Nephron progenitor cell (in vitro differentiated cells): ENCODE data around the gene XPO4.
"Not testable (repeated sequence)": the region's sequence is repeated elsewhere in the genome, so short reads cannot be mapped to it uniquely, and the experiment has no call there.

Experiments
- DNase-seq: peaks from one replicate; pipeline ENCODE4 v3.0.0; 2021
- H3K27ac Mint-ChIP-seq: 2 replicates; pipeline ENCODE4 v1.8.0; 2021; ENCODE audit warnings: mild to moderate bottlenecking, moderate library complexity, mixed read lengths
- H3K27me3 Mint-ChIP-seq: 2 replicates; pipeline ENCODE4 v1.8.0; 2021; ENCODE audit warnings: mild to moderate bottlenecking, low read depth, mixed read lengths; ENCODE audit not compliant: poor library complexity
- H3K36me3 Mint-ChIP-seq: 2 replicates; pipeline ENCODE4 v1.8.0; 2021; ENCODE audit warnings: low read depth, mixed read lengths
- H3K4me1 Mint-ChIP-seq: 2 replicates; pipeline ENCODE4 v1.8.0; 2021; ENCODE audit warnings: mixed read lengths
- H3K4me3 Mint-ChIP-seq: 2 replicates; pipeline ENCODE4 v1.8.0; 2021; ENCODE audit warnings: mild to moderate bottlenecking, moderate library complexity, mixed read lengths
- H3K9me3 Mint-ChIP-seq: 2 replicates; pipeline ENCODE4 v1.8.0; 2021; ENCODE audit warnings: mild to moderate bottlenecking, moderate library complexity, mixed read lengths
- CTCF ChIP-seq: fragments of 200-600 bp; sonication (generic); IDR thresholded peaks from 2 replicates; pipeline ENCODE4 v1.5.0; 2021; ENCODE audit warnings: antibody characterized with exemption

XPO4 gene

GRCh38 chr13:20921572-20921971, 19.0 kb upstream of the XPO4 start:
- H3K36me3 Mint-ChIP-seq = no peaks in the 10 kb centered on the region
- H3K4me3 Mint-ChIP-seq = no peak overlapping the region
- H3K27me3 Mint-ChIP-seq = peaks cover 13% of the 10 kb centered on the region
- no peaks in the 10 kb centered on the region for H3K9me3 Mint-ChIP-seq
- TF ChIP-seq CTCF = no peak
- peak overlapping the region; percentile 48 for H3K27ac Mint-ChIP-seq
- DNase-seq = no peak
- H3K4me1 Mint-ChIP-seq = no peaks in the 10 kb centered on the region

GRCh38 chr13:20915676-20916075, 13.1 kb upstream of the XPO4 start:
- not testable (repeated sequence) for H3K4me3 Mint-ChIP-seq, H3K36me3 Mint-ChIP-seq, H3K9me3 Mint-ChIP-seq, DNase-seq, H3K4me1 Mint-ChIP-seq, H3K27ac Mint-ChIP-seq
- peaks cover 17% of the 10 kb centered on the region for H3K27me3 Mint-ChIP-seq

GRCh38 chr13:20911037-20911436, 8.5 kb upstream of the XPO4 start:
- no peak for TF ChIP-seq CTCF
- H3K4me1 Mint-ChIP-seq = no peaks in the 10 kb centered on the region
- peaks cover 20% of the 10 kb centered on the region for H3K27me3 Mint-ChIP-seq
- DNase-seq = no peak
- peaks cover 10% of the 10 kb centered on the region for H3K9me3 Mint-ChIP-seq
- H3K27ac Mint-ChIP-seq = no peak overlapping the region
- no peak overlapping the region for H3K4me3 Mint-ChIP-seq
- no peaks in the 10 kb centered on the region for H3K36me3 Mint-ChIP-seq

GRCh38 chr13:20908714-20909497, 6.4 kb upstream of the XPO4 start:
- no peaks in the 10 kb centered on the region for H3K36me3 Mint-ChIP-seq
- H3K4me1 Mint-ChIP-seq = no peaks in the 10 kb centered on the region
- peaks cover 21% of the 10 kb centered on the region for H3K27me3 Mint-ChIP-seq

GRCh38 chr13:20904908-20905307, 2.4 kb upstream of the XPO4 start:
- Mint-ChIP-seq H3K27me3 (peaks cover 14% of the 10 kb centered on the region), H3K4me1 (peaks cover 19% of the 10 kb centered on the region), H3K4me3 (no peak overlapping the region), H3K9me3 (no peaks in the 10 kb centered on the region), H3K36me3 (peaks cover 5% of the 10 kb centered on the region), H3K27ac (no peak overlapping the region)
- no peak for DNase-seq
- no peak for TF ChIP-seq CTCF

More at GRCh38 chr13:20908714-20909497, 6.4 kb upstream of the XPO4 start:
- no peak for TF ChIP-seq CTCF
- Mint-ChIP-seq H3K9me3 (peaks cover 10% of the 10 kb centered on the region), H3K4me3 (no peak overlapping the region), H3K27ac (no peak overlapping the region)
- DNase-seq = no peak

GRCh38 chr13:20903164-20903475, 574 bp upstream of the XPO4 start:
- no peak for DNase-seq
- H3K9me3 Mint-ChIP-seq = no peaks in the 10 kb centered on the region

More at GRCh38 chr13:20903164-20903475, 574 bp upstream of the XPO4 start:
- Mint-ChIP-seq H3K27ac (peak overlapping the region; percentile 99), H3K4me1 (peaks cover 19% of the 10 kb centered on the region), H3K27me3 (peaks cover 9% of the 10 kb centered on the region), H3K36me3 (peaks cover 20% of the 10 kb centered on the region), H3K4me3 (peak overlapping the region; percentile 96)
- TF ChIP-seq CTCF = no peak
